DOHH2 (cell line): ENCODE results near the gene CFAP100.

Experiments
- EZH2phosphoT487 ChIP-seq: fragments of 200-600 bp; sonication (generic); IDR thresholded peaks from 2 replicates; pipeline ENCODE4 v1.6.1; 2017; ENCODE audit warnings: borderline replicate concordance, mild to moderate bottlenecking, antibody characterized with exemption, low read length, moderate library complexity, mixed read lengths
- TF ChIP-seq, protein P1 (sequence below): fragments of 200-600 bp; sonication (generic); IDR thresholded peaks from one replicate; pipeline ENCODE4 v1.5.1; 2014; ENCODE audit warnings: antibody characterized with exemption, mild to moderate bottlenecking, low read depth, low read length; ENCODE audit not compliant: poor library complexity, severe bottlenecking

DNA sequence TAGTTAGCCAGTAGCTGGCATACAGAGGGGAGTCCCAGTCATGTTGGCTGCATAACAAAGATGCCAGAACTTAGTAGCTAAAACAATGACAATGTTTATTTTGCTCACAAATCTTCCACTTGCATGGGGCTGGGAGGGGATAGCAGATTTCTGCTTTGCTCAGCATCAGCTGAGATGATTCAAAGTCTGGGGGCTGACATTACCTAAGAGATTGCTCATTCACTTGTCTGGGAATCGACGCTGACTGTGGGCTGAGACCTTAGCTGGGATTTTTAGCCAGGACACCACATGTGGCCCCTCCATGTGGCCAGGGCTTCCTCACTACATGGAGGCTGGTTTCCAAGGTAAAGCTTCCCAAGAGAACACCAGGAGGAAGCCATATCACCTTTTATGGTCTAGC lies 12.7 kb upstream of the CFAP100 start:
- TF ChIP-seq, protein P1, sequence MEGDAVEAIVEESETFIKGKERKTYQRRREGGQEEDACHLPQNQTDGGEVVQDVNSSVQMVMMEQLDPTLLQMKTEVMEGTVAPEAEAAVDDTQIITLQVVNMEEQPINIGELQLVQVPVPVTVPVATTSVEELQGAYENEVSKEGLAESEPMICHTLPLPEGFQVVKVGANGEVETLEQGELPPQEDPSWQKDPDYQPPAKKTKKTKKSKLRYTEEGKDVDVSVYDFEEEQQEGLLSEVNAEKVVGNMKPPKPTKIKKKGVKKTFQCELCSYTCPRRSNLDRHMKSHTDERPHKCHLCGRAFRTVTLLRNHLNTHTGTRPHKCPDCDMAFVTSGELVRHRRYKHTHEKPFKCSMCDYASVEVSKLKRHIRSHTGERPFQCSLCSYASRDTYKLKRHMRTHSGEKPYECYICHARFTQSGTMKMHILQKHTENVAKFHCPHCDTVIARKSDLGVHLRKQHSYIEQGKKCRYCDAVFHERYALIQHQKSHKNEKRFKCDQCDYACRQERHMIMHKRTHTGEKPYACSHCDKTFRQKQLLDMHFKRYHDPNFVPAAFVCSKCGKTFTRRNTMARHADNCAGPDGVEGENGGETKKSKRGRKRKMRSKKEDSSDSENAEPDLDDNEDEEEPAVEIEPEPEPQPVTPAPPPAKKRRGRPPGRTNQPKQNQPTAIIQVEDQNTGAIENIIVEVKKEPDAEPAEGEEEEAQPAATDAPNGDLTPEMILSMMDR: no peak
- no peak for TF ChIP-seq EZH2phosphoT487
